ENCODE measurements around the gene CFLAR. TPM values are rescaled to one million over a fixed set of nuclear protein-coding genes. Genes with fewer than 3 reads are reported as not detected.

CFLAR gene
- total RNA-seq, 1 experiment from 2014 or later, result 35.6 TPM

DNA sequence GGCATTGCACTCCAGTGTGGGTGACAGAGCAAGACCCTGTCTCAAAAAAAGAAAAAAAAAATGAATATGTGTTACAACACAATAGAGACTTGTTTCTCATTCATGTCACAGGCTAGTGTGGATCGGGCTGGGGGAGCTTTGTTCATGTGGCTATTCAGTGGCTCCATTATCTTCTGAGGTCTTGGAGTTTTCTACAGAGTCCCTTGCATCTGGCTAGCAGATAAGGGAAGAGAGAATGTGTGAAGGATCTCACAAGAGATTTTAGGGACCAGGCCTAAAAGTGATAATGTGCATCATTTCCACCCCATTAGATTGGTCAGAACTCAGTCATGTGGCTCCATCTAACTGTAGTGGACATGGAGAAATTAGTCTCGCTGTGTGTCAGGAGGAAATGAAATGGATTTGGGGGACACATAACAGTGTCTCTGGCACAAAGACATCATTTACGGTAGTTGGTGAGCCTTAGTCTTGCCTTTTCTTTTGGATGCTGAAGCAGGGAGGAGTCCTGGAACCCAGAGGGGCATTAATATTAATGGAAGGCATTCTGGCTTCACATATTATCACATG, 34.6 kb downstream of the CFLAR start:
- TSS peak; percentile 79 for BruUV-seq (replicated peaks)
- H4K20me1 ChIP-seq (ENCODE audit: insufficient read depth), result no peaks in the 10 kb centered on the region
- no peak overlapping the region for H2AFZ ChIP-seq (ENCODE audit: low read depth, low read length, poor library complexity, severe bottlenecking)
- H3K36me3 ChIP-seq (ENCODE audit: control insufficient read depth in 1 of 2, insufficient read depth in 2 of 2, low read length in 2 of 2), result peaks cover 0 to 9% of the 10 kb centered on the region in 2 experiments; a peak in 2 of 4 replicates
- ATAC-seq (peak; percentile 7), DNase-seq (ENCODE audit: low read depth, low spot score) (no peak)
- intact Hi-C loops (cut with micrococcal nuclease), result loop anchor here (2.0 to 10.0 kb wide), 2 partner anchors 32 to 206 kb away; no protein-coding TSS in a partner anchor
- peak overlapping the region; percentile 4 to 41; a peak in 3 of 4 replicates for H3K4me3 ChIP-seq (replicated peaks in 1 of 2; ENCODE audit: low read depth in 1 of 2, low read length in 2 of 2)
- peak overlapping the region; percentile 98 for H3K27ac ChIP-seq (ENCODE audit: low read depth, low read length)
- TF ChIP-seq EZH2phosphoT487 (IDR thresholded peaks at IDR 0.05; ENCODE audit: borderline replicate concordance), result no peak
- H3K9me3 ChIP-seq (ENCODE audit: control insufficient read depth in 1 of 2, insufficient read depth in 1 of 2, low read depth in 1 of 2, low read length in 2 of 2), result no peaks in the 10 kb centered on the region
- ChIA-PET CTCF (interaction anchor here (1.6 to 1.7 kb wide), 2 partner anchors 8 to 33 kb away, joined by 5 to 6 read pairs; no protein-coding TSS in a partner anchor), RAD21 (ENCODE audit: low non-redundant PET in 1 of 2, low total read pairs in 2 of 2, uncharacterized antibody in 2 of 2, unreplicated experiment in 2 of 2) (interaction anchor here in 1 of 2 experiments (0.7 kb wide), 1 partner anchor 69 kb away, joined by 4 read pairs; no protein-coding TSS in a partner anchor), POLR2A (interaction anchor here (0.7 to 3.4 kb wide), 4 partner anchors 35 to 286 kb away, joined by 3 to 8 read pairs (median 4); partner anchors contain the start of genes CFLAR, CLK1, NIF3L1 and ORC2)
- H3K27me3 ChIP-seq (ENCODE audit: insufficient read depth, low read length), result no peaks in the 10 kb centered on the region
- H3K4me1 ChIP-seq (ENCODE audit: control insufficient read depth in 1 of 2, insufficient read depth in 2 of 2, low read length in 2 of 2), result peaks cover 40 to 77% of the 10 kb centered on the region in 2 experiments
- no peaks in the 10 kb centered on the region; the same call in 1 of the 2 replicates for H3K79me2 ChIP-seq (ENCODE audit: insufficient read depth, low read length)
- no peaks in the 10 kb centered on the region for H3K9me2 ChIP-seq (ENCODE audit: insufficient read depth)
- peak overlapping the region; percentile 58 for H3K9ac ChIP-seq (ENCODE audit: low read length)
- peak overlapping the region; percentile 79 for H3K4me2 ChIP-seq (ENCODE audit: low read length)

- ATAC-seq (peak; percentile 60), DNase-seq (ENCODE audit: low read depth, low spot score) (peak; percentile 86)
- no peaks in the 10 kb centered on the region for H4K20me1 ChIP-seq (ENCODE audit: insufficient read depth)
- H3K36me3 ChIP-seq (ENCODE audit: control insufficient read depth in 1 of 2, insufficient read depth in 2 of 2, low read length in 2 of 2), result peaks cover 0 to 9% of the 10 kb centered on the region in 2 experiments; a peak in 2 of 4 replicates
- RAD21 ChIA-PET (ENCODE audit: low non-redundant PET in 1 of 2, low total read pairs in 2 of 2, uncharacterized antibody in 2 of 2, unreplicated experiment in 2 of 2), result no interaction called here
- no peaks in the 10 kb centered on the region for H3K27me3 ChIP-seq (ENCODE audit: insufficient read depth, low read length)
- H3K4me3 ChIP-seq (replicated peaks in 1 of 2; ENCODE audit: low read depth in 1 of 2, low read length in 2 of 2), result peak overlapping the region; percentile 13 to 41
- peaks cover 40 to 68% of the 10 kb centered on the region in 2 experiments for H3K4me1 ChIP-seq (ENCODE audit: control insufficient read depth in 1 of 2, insufficient read depth in 2 of 2, low read length in 2 of 2)
- CTCF ChIA-PET, result interaction anchor here (1.6 kb wide), 1 partner anchor 34 kb away, joined by 6 read pairs; no protein-coding TSS in a partner anchor
- H3K27ac ChIP-seq (ENCODE audit: low read depth, low read length), result peak overlapping the region; percentile 98
- H3K9me2 ChIP-seq (ENCODE audit: insufficient read depth), result no peaks in the 10 kb centered on the region
- no peak overlapping the region for H2AFZ ChIP-seq (ENCODE audit: low read depth, low read length, poor library complexity, severe bottlenecking)
- peak overlapping the region; percentile 58 for H3K9ac ChIP-seq (ENCODE audit: low read length)
- no TSS peak for BruUV-seq (replicated peaks)
- intact Hi-C loops (cut with micrococcal nuclease), result loop anchor here (2.0 to 10.0 kb wide), 2 partner anchors 33 to 207 kb away; no protein-coding TSS in a partner anchor
- H3K4me2 ChIP-seq (ENCODE audit: low read length), result peak overlapping the region; percentile 79
- no peaks in the 10 kb centered on the region; the same call in 1 of the 2 replicates for H3K79me2 ChIP-seq (ENCODE audit: insufficient read depth, low read length)
- POLR2A ChIA-PET, result interaction anchor here (0.7 to 3.4 kb wide), 3 partner anchors 36 to 287 kb away, joined by 3 to 8 read pairs (median 4); partner anchors contain the start of genes CFLAR, CLK1, NIF3L1 and PPIL3
- H3K9me3 ChIP-seq (ENCODE audit: control insufficient read depth in 1 of 2, insufficient read depth in 1 of 2, low read depth in 1 of 2, low read length in 2 of 2), result no peaks in the 10 kb centered on the region
- TF ChIP-seq ELF1 (IDR thresholded peaks at IDR 0.05; ENCODE audit: borderline replicate concordance, low read depth), result no peak
- no peak; the same call in 1 of the 2 replicates for TF ChIP-seq RAD21 (IDR thresholded peaks at IDR 0.05; ENCODE audit: low read depth)
- TF ChIP-seq, protein P1, sequence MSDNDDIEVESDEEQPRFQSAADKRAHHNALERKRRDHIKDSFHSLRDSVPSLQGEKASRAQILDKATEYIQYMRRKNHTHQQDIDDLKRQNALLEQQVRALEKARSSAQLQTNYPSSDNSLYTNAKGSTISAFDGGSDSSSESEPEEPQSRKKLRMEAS (IDR thresholded peaks at IDR 0.05), result peak; percentile 51
- TF ChIP-seq ZFX (IDR thresholded peaks at IDR 0.05), result no peak
- TF ChIP-seq EZH2 (IDR thresholded peaks at IDR 0.05), result no peak
- peak; percentile 77 for TF ChIP-seq SRF (IDR thresholded peaks at IDR 0.05; ENCODE audit: low read depth)
- peak; percentile 32; the same call in 1 of the 2 replicates for TF ChIP-seq POLR2AphosphoS5 (IDR thresholded peaks at IDR 0.05; ENCODE audit: low read depth, low read length)
- TF ChIP-seq TCF7L2 (IDR thresholded peaks at IDR 0.05; ENCODE audit: borderline replicate concordance, extremely low read depth, insufficient read depth, insufficient read length), result no peak
- TF ChIP-seq CBX3 (IDR thresholded peaks at IDR 0.05; ENCODE audit: low read depth), result peak; percentile 52; the same call in 1 of the 2 replicates
- TF ChIP-seq POLR2A (IDR thresholded peaks at IDR 0.05; ENCODE audit: borderline replicate concordance, extremely low read depth, insufficient read depth, insufficient read length), result no peak
- no peak; the same call in 1 of the 2 replicates for TF ChIP-seq EGR1 (IDR thresholded peaks at IDR 0.05; ENCODE audit: low read depth)
- TF ChIP-seq SP1 (IDR thresholded peaks at IDR 0.05; ENCODE audit: low read depth), result peak; percentile 87
- no peak for TF ChIP-seq YY1 (IDR thresholded peaks at IDR 0.05; ENCODE audit: extremely low read depth, insufficient replicate concordance, low read depth, low read length)
- TF ChIP-seq ZBTB33 (IDR thresholded peaks at IDR 0.05; ENCODE audit: extremely low read depth, insufficient replicate concordance, low read length), result no peak
- TF ChIP-seq EZH2phosphoT487 (IDR thresholded peaks at IDR 0.05; ENCODE audit: borderline replicate concordance), result no peak
These were observed 35.4 kb downstream of the CFLAR start for GRCh38 chr2:201151127-201151981.

Data from HCT116 (cell line).